Measurements from ENCODE around the gene CHRNA4.

CHRNA4 gene

DNA sequence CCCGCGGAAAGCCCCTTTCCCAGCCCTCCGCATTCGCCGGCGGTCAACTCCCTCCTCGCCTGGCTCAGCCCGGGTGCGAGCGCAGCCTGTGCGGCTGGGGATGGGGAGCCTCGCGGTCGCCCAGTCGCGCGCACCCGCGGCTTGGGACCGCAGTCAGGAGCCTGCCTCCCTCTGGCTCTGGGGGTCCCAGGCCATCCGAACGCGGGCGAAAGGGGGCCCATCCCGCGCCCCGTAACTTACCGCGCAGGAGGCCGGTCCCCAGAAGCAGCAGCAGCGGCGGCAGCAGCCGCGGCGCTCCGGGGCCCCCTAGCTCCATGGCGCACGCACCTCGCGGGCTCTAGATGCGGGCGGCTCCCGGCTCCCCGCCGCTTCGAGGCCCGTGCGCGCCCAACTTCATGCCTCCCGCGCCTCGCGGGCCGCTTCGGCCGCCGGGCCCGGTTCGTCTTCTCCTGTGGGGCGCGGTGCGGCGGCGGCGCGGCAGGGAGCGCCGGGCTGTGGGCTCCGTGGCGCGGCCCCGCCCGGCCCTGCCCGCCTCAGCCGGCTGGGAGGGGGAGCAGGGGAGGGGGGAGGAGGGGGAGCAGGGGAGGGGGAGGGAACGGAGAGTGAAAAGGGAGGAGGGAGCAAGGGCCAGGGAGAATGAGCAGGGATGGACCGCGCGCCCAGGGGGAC lies at the start of gene CHRNA4:
Gene CHRNA4, minus strand, starts transcription at position 500 of the 669 bp plus-strand sequence. Its CDS starts 184 bp downstream, at position 316.
- no peak for DNase-seq

DNA sequence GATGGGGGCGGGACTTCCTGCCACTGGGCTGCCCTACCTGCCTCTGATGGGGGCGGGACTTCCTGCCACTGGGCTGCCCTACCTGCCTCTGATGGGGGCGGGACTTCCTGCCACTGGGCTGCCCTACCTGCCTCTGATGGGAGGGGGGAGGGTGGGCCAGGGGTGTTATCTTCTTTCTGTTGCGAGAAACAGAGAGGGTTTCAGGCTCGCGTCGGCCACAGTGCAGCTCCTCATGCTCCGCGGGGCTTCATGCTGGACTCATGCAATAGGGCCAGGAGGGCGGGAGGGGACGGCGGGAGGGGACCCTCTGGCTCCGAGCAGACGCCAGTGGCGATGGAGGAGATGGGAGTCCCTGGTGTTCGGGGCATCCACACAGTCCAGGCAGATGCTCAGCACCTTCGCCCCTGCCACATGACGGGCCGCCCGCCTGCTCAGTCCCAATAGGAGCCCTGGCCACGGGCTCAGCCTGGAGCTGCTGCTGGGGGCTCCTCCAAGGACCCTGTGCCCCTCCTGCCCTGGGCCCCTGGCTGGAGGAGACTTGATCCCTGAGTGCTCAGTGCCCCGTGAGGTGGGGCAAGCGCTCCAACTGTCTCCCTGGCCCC lies 48.8 kb upstream of the CHRNA4 start:
- DNase-seq: no peak

- no peak for DNase-seq
These were observed 48.1 kb upstream of the CHRNA4 start for GRCh38 chr20:63409066-63409833.

DNA sequence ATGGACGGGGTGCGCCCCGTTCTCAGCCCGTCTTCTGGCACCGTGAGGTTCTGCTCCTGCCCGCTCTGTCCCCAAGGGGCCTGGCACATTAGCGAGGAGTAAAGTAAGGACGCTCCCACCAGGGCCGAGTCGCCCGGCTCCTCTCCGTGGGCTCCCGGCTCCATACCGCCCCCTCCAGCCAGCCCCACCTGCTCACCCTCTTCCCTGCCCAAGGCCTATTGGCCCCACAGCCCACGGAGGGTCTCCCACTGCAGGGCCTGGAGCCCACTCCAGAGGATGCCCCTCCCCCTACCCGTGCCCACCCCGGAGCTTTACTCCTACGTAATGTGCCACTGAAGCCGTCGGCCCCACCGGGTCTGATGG lies 47.5 kb upstream of the CHRNA4 start:
- DNase-seq: no peak

- no peak for DNase-seq
These were observed 47.0 kb upstream of the CHRNA4 start for GRCh38 chr20:63407928-63408683.

- no peak for DNase-seq
These were observed 45.6 kb upstream of the CHRNA4 start for GRCh38 chr20:63406617-63407245.

GRCh38 chr20:63406011-63406410 lies 44.9 kb upstream of the CHRNA4 start:
- DNase-seq: no peak

GRCh38 chr20:63405102-63405730 lies 44.1 kb upstream of the CHRNA4 start:
- DNase-seq: no peak

GRCh38 chr20:63404129-63405085 lies 43.3 kb upstream of the CHRNA4 start:
- no peak for DNase-seq

- no peak for DNase-seq
These were observed 42.4 kb upstream of the CHRNA4 start for GRCh38 chr20:63403403-63404105.

DNA sequence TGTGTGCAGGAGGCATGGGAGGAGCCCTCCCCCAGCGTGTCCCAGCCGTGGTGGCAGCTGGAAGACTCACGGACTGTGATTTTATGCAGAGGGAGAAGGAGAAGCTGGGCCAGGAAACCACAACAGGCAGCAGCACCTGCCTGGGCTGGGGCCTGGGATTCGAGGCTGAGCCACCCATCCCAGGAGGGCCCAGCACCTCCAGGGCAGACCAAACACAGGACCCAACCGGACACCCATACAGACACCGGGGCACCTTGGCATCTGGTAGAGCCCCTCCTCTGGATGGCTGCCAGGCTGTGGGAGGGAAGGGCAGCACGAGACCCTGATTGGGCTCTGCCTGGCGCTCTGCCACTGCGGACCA lies 41.7 kb upstream of the CHRNA4 start:
- DNase-seq: no peak

DNA sequence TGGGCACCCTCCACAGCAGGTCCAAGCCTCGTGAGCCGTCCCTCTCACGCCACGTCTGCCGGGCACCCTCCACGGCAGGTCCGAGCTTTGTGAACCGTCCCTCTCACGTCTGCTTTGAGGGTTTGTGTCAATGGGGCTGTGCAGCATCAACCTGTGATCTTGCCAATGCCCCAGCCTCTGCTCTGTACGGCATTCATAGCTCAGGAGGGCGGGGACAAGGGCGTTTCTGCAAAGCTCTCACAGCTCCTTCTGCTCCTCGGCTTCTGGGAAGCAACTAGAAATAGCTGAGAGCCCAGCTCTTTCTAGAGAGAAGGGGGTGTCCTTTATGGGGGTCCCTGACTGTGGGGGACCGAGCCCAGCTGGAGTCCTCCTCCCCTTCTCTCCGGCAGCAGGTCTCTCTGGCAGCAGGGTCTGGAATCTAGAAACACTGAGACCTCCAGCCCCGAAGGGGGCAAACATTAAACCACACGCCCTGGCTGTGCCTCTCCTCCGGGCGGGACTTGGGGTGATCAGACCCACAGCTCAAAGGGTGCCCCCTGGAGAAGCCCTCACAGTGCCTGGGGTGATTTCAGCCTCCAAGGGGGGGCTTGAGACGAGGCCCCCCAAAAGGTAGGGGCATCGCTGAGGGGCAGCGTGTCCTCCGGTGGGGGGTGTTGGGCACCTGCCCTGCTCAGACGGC lies 41.2 kb upstream of the CHRNA4 start:
- no peak for DNase-seq

- no peak for DNase-seq
These were observed 40.4 kb upstream of the CHRNA4 start for GRCh38 chr20:63401384-63402110.

DNA sequence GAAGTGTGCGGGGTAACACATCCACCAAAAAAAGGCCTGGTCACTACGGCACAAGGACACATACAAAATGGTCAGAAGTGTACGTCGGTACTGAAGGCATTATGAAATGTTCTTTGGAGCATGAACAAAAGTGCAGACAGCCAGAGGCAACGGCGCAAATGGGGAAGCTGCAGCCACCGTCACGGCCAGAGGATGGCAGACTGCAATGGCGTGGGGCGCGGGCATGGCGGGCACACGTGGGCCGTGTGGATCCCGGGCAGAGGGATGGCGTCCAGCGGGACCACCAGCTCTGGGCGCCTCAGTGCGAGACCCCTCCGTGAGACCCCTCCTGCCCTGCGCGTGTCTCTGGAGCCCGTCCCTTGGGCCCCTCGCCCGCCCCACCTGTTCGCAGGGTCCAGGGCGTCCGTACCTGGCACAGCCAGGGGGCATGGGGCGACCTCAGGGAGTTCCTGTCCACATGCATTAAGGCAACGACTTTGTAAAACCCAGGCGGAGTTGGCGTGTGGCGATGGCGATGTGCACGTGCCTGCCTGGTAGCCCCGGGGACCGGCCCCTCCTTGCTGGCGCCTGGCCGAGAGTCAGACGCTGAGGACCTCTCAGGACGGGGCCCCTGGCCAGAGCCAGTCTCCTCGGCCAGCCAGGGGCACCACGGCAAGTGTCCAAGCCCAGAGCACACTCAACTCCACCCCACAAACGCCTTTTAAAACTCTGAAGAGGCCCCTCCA lies 39.5 kb upstream of the CHRNA4 start:
- DNase-seq: no peak

GRCh38 chr20:63399596-63400375 lies 38.6 kb upstream of the CHRNA4 start:
- DNase-seq: no peak

DNA sequence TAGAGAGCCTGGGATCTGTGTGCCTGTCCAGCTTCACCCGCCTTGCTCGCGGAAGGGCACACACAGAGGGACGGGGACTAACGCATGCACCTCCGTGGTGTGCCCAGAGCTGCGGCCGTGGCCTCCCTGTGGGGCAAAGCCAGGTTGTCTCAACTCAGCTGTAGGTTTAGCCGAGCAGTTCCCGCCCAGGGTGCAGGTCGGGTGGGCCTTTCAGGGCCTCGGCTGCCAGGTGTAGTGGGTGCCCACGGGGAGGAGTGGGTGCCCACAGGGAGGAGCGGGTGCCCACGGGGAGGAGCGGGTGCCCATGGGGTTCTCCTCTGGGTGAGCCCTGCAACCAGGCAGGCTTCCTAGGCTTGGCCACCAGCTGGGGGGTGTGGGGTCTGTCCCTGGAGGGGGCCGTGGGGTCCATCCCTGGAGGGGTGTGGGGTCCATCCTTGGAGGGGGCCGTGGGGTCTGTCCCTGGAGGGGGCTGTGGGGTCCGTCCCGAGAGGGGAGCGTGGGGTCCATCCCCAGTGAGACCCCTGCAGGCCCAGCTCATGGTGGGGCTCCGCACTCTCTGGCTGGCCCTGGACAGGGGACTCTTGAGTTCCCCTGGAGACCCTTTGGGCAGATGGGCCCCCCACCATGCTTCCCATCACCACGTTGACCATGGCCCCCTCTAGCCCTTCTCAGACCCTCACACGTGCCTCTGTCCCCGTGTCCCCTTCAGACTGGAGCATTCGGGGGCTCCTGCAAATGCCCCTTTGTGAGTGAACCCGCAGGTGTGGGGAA lies 37.8 kb upstream of the CHRNA4 start:
- DNase-seq: no peak

GRCh38 chr20:63397946-63398450 lies 36.8 kb upstream of the CHRNA4 start:
- no peak for DNase-seq
